ENCODE measurements around the gene CBLL2. TPM values are rescaled to one million over a fixed set of nuclear protein-coding genes. Genes with fewer than 3 reads are reported as not detected.

Gene CBLL2, protein sequence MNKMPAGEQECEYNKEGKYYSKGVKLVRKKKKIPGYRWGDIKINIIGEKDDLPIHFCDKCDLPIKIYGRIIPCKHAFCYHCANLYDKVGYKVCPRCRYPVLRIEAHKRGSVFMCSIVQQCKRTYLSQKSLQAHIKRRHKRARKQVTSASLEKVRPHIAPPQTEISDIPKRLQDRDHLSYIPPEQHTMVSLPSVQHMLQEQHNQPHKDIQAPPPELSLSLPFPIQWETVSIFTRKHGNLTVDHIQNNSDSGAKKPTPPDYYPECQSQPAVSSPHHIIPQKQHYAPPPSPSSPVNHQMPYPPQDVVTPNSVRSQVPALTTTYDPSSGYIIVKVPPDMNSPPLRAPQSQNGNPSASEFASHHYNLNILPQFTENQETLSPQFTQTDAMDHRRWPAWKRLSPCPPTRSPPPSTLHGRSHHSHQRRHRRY
- total RNA-seq (not detected), polyA plus RNA-seq (not detected)
- long read RNA-seq, donor 1, result 0 reads
- long read RNA-seq, donor 2, result 0 reads
- long read RNA-seq, donor 3, result 0 reads
- long read RNA-seq, donor 4, result 0 reads
- long read RNA-seq, donor 5, result 0 reads
- long read RNA-seq, donor 6, result 0 reads
- long read RNA-seq, donor 7, result 0 reads
- long read RNA-seq, donor 8, result 0 reads
- long read RNA-seq, donor 9, result 0 reads
- long read RNA-seq, donor 10, result 0 reads

DNA sequence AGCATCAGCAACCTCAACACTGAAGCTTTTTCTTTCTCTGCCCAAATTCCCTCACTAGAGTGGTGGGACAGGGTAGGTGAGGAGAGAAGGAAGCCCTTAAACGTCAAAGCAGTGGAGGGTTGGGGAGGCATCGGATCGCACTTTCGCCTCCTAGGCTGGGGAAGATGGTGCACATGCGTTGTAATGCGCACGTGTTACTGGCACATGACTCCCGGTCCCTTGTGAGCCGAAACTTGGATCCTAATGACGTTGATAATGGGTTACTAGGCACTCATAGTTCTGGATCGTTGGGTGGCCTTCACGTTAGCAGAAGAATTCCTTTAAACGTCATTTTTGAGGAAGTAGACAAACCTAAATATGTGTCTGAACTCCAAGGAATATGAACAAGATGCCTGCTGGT is at the start of gene CBLL2:
Gene CBLL2 (plus strand): TSS at position 301 of the 400 bp plus-strand sequence. CDS start 79 bp downstream, at position 380.
- Histone ChIP-seq H3K4me1 (ENCODE audit: control insufficient read depth in 2 of 2, insufficient read depth in 2 of 2, low read length in 2 of 2) (no peaks in the 10 kb centered on the region), H3K27me3 (ENCODE audit: control insufficient read depth in 2 of 2, insufficient read depth in 1 of 2, low read length in 1 of 2) (no peaks in the 10 kb centered on the region), H3K36me3 (ENCODE audit: control insufficient read depth in 2 of 2, insufficient read depth in 2 of 2, low read length in 1 of 2) (no peaks in the 10 kb centered on the region), H3K27ac (ENCODE audit: low read depth in 1 of 2, low read length in 1 of 2) (no peak within 1 kb of the TSS), H3K9me3 (ENCODE audit: control insufficient read depth in 2 of 2, insufficient read depth in 1 of 2, low read length in 1 of 2) (no peaks in the 10 kb centered on the region), H3K4me3 (ENCODE audit: low read length in 2 of 2) (no peak within 1 kb of the TSS)
- WGBS, result 89% methylated on average over 13 of the region's 13 CpGs
- no peak for DNase-seq (ENCODE audit: low read depth in 6 of 9, low spot score in 9 of 9)

DNA sequence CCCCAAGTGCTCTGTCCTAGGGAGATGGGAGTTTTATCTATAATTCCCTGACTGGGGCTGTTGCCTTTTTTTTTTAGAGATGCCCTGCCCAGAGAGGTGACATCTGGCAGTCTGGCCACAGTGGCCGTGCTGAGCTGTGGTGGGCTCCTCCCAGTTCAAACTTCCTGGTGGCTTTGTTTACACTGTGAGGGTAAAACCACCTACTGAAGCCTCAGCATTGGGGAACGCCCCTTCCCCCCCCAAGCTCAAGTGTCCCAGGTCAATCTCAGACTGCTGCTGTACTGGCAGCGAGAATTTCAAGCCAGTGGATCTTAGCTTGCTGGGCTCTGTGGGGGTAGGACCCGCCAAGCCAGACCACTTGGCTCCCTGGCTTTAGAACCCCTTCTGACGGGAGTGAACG is 38.3 kb upstream of the CBLL2 start:
- Histone ChIP-seq H3K27ac (ENCODE audit: low read depth in 1 of 2, low read length in 1 of 2) (no peak overlapping the region), H3K4me3 (ENCODE audit: low read length in 2 of 2) (no peak overlapping the region), H3K9me3 (ENCODE audit: control insufficient read depth in 2 of 2, insufficient read depth in 1 of 2, low read length in 1 of 2) (no peaks in the 10 kb centered on the region), H3K27me3 (ENCODE audit: control insufficient read depth in 2 of 2, insufficient read depth in 1 of 2, low read length in 1 of 2) (no peaks in the 10 kb centered on the region), H3K36me3 (ENCODE audit: control insufficient read depth in 2 of 2, insufficient read depth in 2 of 2, low read length in 1 of 2) (no peaks in the 10 kb centered on the region), H3K4me1 (ENCODE audit: control insufficient read depth in 2 of 2, insufficient read depth in 2 of 2, low read length in 2 of 2) (no peaks in the 10 kb centered on the region)
- no peak for DNase-seq (ENCODE audit: low read depth in 6 of 9, low spot score in 9 of 9)
- 82% methylated on average over 6 of the region's 6 CpGs for WGBS

DNA sequence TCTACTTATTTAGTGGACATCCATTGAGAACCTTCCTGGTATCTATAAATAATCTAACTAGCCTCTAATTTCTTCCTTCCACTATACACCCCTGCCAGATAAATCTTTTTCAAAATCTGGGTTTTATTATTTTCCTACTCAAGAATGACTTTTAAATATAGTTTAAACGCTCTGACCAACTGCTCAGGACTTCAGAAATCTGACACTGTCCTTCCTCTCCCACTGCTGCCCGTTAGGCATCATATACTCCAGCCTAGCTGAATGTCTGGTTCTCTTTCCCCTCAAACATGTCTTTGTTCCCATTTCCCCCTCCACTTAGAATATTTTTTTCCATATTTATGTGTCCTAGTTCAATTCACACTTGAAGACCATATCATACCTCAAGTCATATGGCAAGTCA is 35.2 kb upstream of the CBLL2 start:
- Histone ChIP-seq H3K4me1 (ENCODE audit: control insufficient read depth in 2 of 2, insufficient read depth in 2 of 2, low read length in 2 of 2) (no peaks in the 10 kb centered on the region), H3K27me3 (ENCODE audit: control insufficient read depth in 2 of 2, insufficient read depth in 1 of 2, low read length in 1 of 2) (no peaks in the 10 kb centered on the region), H3K27ac (ENCODE audit: low read depth in 1 of 2, low read length in 1 of 2) (no peak overlapping the region), H3K9me3 (ENCODE audit: control insufficient read depth in 2 of 2, insufficient read depth in 1 of 2, low read length in 1 of 2) (no peaks in the 10 kb centered on the region), H3K36me3 (ENCODE audit: control insufficient read depth in 2 of 2, insufficient read depth in 2 of 2, low read length in 1 of 2) (no peaks in the 10 kb centered on the region), H3K4me3 (ENCODE audit: low read length in 2 of 2) (no peak overlapping the region)
- 77% methylated on average over 2 of the region's 2 CpGs for WGBS
- no peak for DNase-seq (ENCODE audit: low read depth in 6 of 9, low spot score in 9 of 9)

DNA sequence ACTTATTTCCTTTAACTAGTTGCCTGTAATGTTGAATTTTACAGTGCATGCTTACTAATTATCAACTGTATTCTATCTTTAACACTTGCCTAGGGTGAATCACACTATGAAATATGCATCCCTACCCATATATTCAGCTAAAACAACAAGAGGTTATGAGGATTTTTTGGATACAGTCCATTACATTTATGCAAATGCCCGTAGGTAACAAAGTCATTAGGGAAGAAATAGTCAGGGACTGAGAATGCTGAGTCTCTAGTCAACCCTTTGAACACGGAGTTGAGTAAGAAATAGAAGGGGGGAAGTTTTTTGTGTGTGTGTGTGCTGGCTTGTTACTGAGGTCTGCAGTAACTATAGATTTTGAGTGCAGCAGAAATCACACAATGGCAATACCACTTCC is 26.1 kb upstream of the CBLL2 start:
- Histone ChIP-seq H3K4me1 (ENCODE audit: control insufficient read depth in 2 of 2, insufficient read depth in 2 of 2, low read length in 2 of 2) (no peaks in the 10 kb centered on the region), H3K27me3 (ENCODE audit: control insufficient read depth in 2 of 2, insufficient read depth in 1 of 2, low read length in 1 of 2) (no peaks in the 10 kb centered on the region), H3K9me3 (ENCODE audit: control insufficient read depth in 2 of 2, insufficient read depth in 1 of 2, low read length in 1 of 2) (no peaks in the 10 kb centered on the region), H3K4me3 (ENCODE audit: low read length in 2 of 2) (no peak overlapping the region), H3K36me3 (ENCODE audit: control insufficient read depth in 2 of 2, insufficient read depth in 2 of 2, low read length in 1 of 2) (no peaks in the 10 kb centered on the region), H3K27ac (ENCODE audit: low read depth in 1 of 2, low read length in 1 of 2) (no peak overlapping the region)
- 90% methylated on average over 2 of the region's 2 CpGs for WGBS
- no peak for DNase-seq (ENCODE audit: low read depth in 6 of 9, low spot score in 9 of 9)

- Histone ChIP-seq H3K9me3 (ENCODE audit: control insufficient read depth in 2 of 2, insufficient read depth in 1 of 2, low read length in 1 of 2) (no peaks in the 10 kb centered on the region), H3K27me3 (ENCODE audit: control insufficient read depth in 2 of 2, insufficient read depth in 1 of 2, low read length in 1 of 2) (no peaks in the 10 kb centered on the region), H3K36me3 (ENCODE audit: control insufficient read depth in 2 of 2, insufficient read depth in 2 of 2, low read length in 1 of 2) (no peaks in the 10 kb centered on the region), H3K4me3 (ENCODE audit: low read length in 2 of 2) (no peak overlapping the region), H3K4me1 (ENCODE audit: control insufficient read depth in 2 of 2, insufficient read depth in 2 of 2, low read length in 2 of 2) (no peaks in the 10 kb centered on the region), H3K27ac (ENCODE audit: low read depth in 1 of 2, low read length in 1 of 2) (no peak overlapping the region)
- no peak for DNase-seq (ENCODE audit: low read depth in 6 of 9, low spot score in 9 of 9)
- 91% methylated on average over 1 of the region's 1 CpG for WGBS
These were observed 25.5 kb upstream of the CBLL2 start for GRCh38 chrX:22247169-22247568.

DNA sequence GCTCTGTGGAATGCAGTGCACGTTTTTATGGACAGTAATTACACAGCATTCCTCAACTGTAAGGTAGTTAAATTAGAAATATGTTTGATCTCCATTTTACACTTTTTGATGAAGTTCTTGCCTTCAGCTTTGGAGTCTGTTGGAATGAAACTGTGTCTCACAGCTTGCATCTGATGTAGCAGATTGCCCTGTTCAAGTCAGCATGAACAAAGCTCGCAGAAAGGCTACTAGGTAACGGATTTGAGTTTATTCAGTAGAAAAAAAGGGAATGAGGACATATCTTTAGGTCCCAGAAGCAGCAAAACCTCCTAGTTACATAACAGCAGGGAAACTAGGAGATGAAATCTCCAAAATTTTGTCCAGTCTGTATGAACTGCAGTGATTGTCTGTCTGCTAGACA is 24.3 kb upstream of the CBLL2 start:
- no peak overlapping the region for H3K4me3 ChIP-seq (ENCODE audit: low read length in 2 of 2)
- no peaks in the 10 kb centered on the region for H3K36me3 ChIP-seq (ENCODE audit: control insufficient read depth in 2 of 2, insufficient read depth in 2 of 2, low read length in 1 of 2)
- no peak for DNase-seq (ENCODE audit: low read depth in 6 of 9, low spot score in 9 of 9)
- H3K27me3 ChIP-seq (ENCODE audit: control insufficient read depth in 2 of 2, insufficient read depth in 1 of 2, low read length in 1 of 2), result no peaks in the 10 kb centered on the region
- no peaks in the 10 kb centered on the region for H3K9me3 ChIP-seq (ENCODE audit: control insufficient read depth in 2 of 2, insufficient read depth in 1 of 2, low read length in 1 of 2)
- no peak overlapping the region for H3K27ac ChIP-seq (ENCODE audit: low read depth in 1 of 2, low read length in 1 of 2)
- H3K4me1 ChIP-seq (ENCODE audit: control insufficient read depth in 2 of 2, insufficient read depth in 2 of 2, low read length in 2 of 2), result no peaks in the 10 kb centered on the region
- WGBS, result 91% methylated on average over 3 of the region's 3 CpGs

- DNase-seq (ENCODE audit: low read depth in 6 of 9, low spot score in 9 of 9), result no peak
- H3K27ac ChIP-seq (ENCODE audit: low read depth in 1 of 2, low read length in 1 of 2), result no peak overlapping the region
- H3K4me3 ChIP-seq (ENCODE audit: low read length in 2 of 2), result no peak overlapping the region
- no peaks in the 10 kb centered on the region for H3K27me3 ChIP-seq (ENCODE audit: control insufficient read depth in 2 of 2, insufficient read depth in 1 of 2, low read length in 1 of 2)
- H3K4me1 ChIP-seq (ENCODE audit: control insufficient read depth in 2 of 2, insufficient read depth in 2 of 2, low read length in 2 of 2), result no peaks in the 10 kb centered on the region
- 87% methylated on average over 2 of the region's 2 CpGs for WGBS
- no peaks in the 10 kb centered on the region for H3K36me3 ChIP-seq (ENCODE audit: control insufficient read depth in 2 of 2, insufficient read depth in 2 of 2, low read length in 1 of 2)
- H3K9me3 ChIP-seq (ENCODE audit: control insufficient read depth in 2 of 2, insufficient read depth in 1 of 2, low read length in 1 of 2), result no peaks in the 10 kb centered on the region
These were observed 23.3 kb upstream of the CBLL2 start for GRCh38 chrX:22249371-22249770.

- no peak overlapping the region for H3K4me3 ChIP-seq (ENCODE audit: low read length in 2 of 2)
- DNase-seq (ENCODE audit: low read depth in 6 of 9, low spot score in 9 of 9), result no peak
- no peaks in the 10 kb centered on the region for H3K9me3 ChIP-seq (ENCODE audit: control insufficient read depth in 2 of 2, insufficient read depth in 1 of 2, low read length in 1 of 2)
- no peaks in the 10 kb centered on the region for H3K4me1 ChIP-seq (ENCODE audit: control insufficient read depth in 2 of 2, insufficient read depth in 2 of 2, low read length in 2 of 2)
- H3K27ac ChIP-seq (ENCODE audit: low read depth in 1 of 2, low read length in 1 of 2), result no peak overlapping the region
- no peaks in the 10 kb centered on the region for H3K36me3 ChIP-seq (ENCODE audit: control insufficient read depth in 2 of 2, insufficient read depth in 2 of 2, low read length in 1 of 2)
- 91% methylated on average over 6 of the region's 6 CpGs for WGBS
- H3K27me3 ChIP-seq (ENCODE audit: control insufficient read depth in 2 of 2, insufficient read depth in 1 of 2, low read length in 1 of 2), result no peaks in the 10 kb centered on the region
These were observed 4.0 kb upstream of the CBLL2 start for GRCh38 chrX:22268706-22269105.

GRCh38 chrX:22273714-22274317 is 1.1 kb downstream of the CBLL2 start:
- Histone ChIP-seq H3K27ac (ENCODE audit: low read depth in 1 of 2, low read length in 1 of 2) (no peak overlapping the region), H3K36me3 (ENCODE audit: control insufficient read depth in 2 of 2, insufficient read depth in 2 of 2, low read length in 1 of 2) (no peaks in the 10 kb centered on the region), H3K9me3 (ENCODE audit: control insufficient read depth in 2 of 2, insufficient read depth in 1 of 2, low read length in 1 of 2) (no peaks in the 10 kb centered on the region), H3K4me1 (ENCODE audit: control insufficient read depth in 2 of 2, insufficient read depth in 2 of 2, low read length in 2 of 2) (no peaks in the 10 kb centered on the region), H3K27me3 (ENCODE audit: control insufficient read depth in 2 of 2, insufficient read depth in 1 of 2, low read length in 1 of 2) (no peaks in the 10 kb centered on the region), H3K4me3 (ENCODE audit: low read length in 2 of 2) (no peak overlapping the region)
- 95% methylated on average over 15 of the region's 15 CpGs for WGBS
- no peak for DNase-seq (ENCODE audit: low read depth in 6 of 9, low spot score in 9 of 9)
